Fibroblast of the aortic adventitia (primary cell): Measurements from ENCODE around the gene RAB39B. TPM values are rescaled to one million over a fixed set of nuclear protein-coding genes. Genes with fewer than 3 reads are reported as not detected.
"Not testable (repeated sequence)": the region's sequence is repeated elsewhere in the genome, so short reads cannot be mapped to it uniquely, and the experiment has no call there.

ENCODE experiments used
- DNase-seq: peaks from one replicate; pipeline ENCODE4 v3.0.0-alpha.2; 2010; ENCODE audit warnings: low read depth
- H3K4me3 ChIP-seq: 2 replicates; pipeline ENCODE4 v1.5.1; 2011; ENCODE audit warnings: low read depth, mild to moderate bottlenecking, control low read depth, low read length, moderate library complexity
- CTCF ChIP-seq: IDR thresholded peaks from 2 replicates; pipeline ENCODE4 v1.5.1; 2011; ENCODE audit warnings: mild to moderate bottlenecking, low read length, control low read depth, inconsistent platforms; ENCODE audit not compliant: insufficient read depth
- total RNA-seq: library from RNA; depleted of rRNA; stranded (reverse); fragments of >200 nt; gene quantifications from 2 replicates; pipeline ENCODE4 v1.2.3, GENCODE V29; 2012; ENCODE audit warnings: low replicate concordance

The RAB39B gene
- total RNA-seq, 1 donor = 2.7 TPM

DNA sequence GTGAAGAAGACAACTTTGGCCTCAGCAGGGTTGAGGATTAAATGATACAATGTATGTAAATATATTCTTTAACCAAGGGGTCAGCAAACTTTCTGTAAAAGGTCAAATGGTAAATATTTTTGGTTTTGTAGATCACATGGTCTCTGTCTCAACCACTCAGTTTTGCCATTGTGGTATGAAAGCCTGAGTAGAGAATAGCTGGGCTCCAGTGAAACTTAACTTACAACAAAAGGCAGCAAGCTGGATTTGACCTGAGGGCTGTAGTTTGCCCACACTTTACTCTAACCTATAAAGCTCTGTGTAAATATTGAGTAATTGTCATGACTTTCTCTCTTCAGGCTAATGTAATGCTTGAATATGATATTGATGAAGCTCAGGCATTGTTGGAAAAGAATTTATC lies 28.4 kb downstream of the RAB39B start:
- no peak for DNase-seq
- TF ChIP-seq CTCF = no peak
- H3K4me3 ChIP-seq = no peak overlapping the region

- H3K4me3 ChIP-seq = no peak overlapping the region
- no peak for TF ChIP-seq CTCF
- no peak for DNase-seq
Measured at GRCh38 chrX:155231163-155231562, 33.1 kb downstream of the RAB39B start.

GRCh38 chrX:155225774-155226173 lies 38.5 kb downstream of the RAB39B start:
- TF ChIP-seq CTCF = no peak

GRCh38 chrX:155223746-155224145 lies 40.5 kb downstream of the RAB39B start:
- H3K4me3 ChIP-seq, DNase-seq: not testable (repeated sequence)

More at GRCh38 chrX:155225774-155226173, 38.5 kb downstream of the RAB39B start:
- DNase-seq = no peak
- no peak overlapping the region for H3K4me3 ChIP-seq

- no peak for DNase-seq
- H3K4me3 ChIP-seq = no peak overlapping the region
- TF ChIP-seq CTCF = no peak
Measured at GRCh38 chrX:155221351-155221750, 42.9 kb downstream of the RAB39B start.

DNA sequence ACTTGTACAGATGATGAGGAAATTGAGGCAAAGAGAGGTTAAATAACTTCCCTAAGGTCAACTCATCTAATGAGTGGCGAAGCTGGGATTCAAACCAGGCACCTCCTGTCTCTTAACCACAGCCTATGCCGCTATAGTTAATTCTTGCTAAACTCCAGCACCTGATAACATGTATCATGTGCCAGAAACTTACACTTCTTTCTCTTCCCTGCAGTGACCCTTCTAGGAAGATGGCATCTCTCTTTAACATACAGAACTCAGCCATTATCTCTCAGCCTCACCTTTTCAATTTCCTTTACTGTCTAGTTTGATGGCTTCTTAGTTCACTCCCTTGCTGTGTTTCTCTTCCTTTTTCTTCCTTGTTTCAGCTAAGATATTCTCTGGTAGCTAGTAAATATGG lies 45.5 kb downstream of the RAB39B start:
- DNase-seq = no peak
- no peak for TF ChIP-seq CTCF
- H3K4me3 ChIP-seq = no peak overlapping the region

DNA sequence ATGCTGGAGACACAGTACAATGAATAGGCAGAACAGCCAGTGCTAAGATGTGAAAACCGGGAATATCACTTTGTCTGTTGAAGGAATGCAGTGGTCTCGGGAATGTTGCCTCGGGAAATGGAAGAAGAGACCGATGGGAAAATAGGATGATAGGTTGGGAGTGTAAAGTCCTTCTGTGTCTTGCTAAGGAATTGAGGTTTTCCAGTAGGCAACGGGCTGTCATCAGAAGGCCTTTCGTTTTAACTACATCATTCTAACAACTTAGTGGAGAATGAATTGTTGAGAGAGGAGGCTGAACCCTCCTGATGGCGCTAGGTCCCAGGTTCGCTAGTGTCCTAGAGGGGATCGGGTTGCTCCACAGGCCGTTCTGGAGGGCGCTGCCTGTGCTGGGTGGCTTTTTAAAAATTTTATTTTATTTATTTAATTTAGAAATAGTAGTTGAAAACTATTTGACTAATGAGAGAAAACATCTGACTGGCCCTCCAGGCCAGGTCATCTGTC lies 47.3 kb downstream of the RAB39B start:
- DNase-seq = peak; percentile 48
- no peak for TF ChIP-seq CTCF
- H3K4me3 ChIP-seq = peak overlapping the region; percentile 79
